GM18498 (cell line): ENCODE data around the gene ENOX1.

Experiments used
- ATAC-seq: cut with Tn5 transposase; IDR thresholded peaks from one replicate; pipeline ENCODE4 v1.9.1; 2021; ENCODE audit warnings: mild to moderate bottlenecking, moderate library complexity; ENCODE audit not compliant: unreplicated experiment

The ENOX1 gene

GRCh38 chr13:43230989-43231388, 555.8 kb downstream of the ENOX1 start:
- no peak for ATAC-seq

DNA sequence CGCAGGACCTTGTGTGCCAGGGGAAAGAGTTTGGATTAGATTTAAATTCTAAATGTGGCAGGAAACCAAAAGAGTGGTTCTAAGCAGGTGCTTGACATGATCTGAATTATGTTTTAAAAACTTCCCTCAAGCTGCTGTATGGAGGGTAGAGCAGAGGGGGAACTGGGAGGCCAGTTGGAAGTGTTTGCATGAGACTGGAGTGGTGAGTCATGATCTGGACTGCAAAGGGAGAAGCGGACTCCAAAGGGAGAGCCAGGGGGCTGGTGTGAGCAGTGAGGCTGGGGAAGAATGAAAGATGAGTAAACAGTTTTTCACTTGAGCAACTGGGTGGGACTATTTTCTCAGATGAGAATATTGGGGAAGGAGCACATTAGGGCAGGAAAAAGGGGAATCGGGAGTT, 557.3 kb downstream of the ENOX1 start:
- ATAC-seq = no peak

DNA sequence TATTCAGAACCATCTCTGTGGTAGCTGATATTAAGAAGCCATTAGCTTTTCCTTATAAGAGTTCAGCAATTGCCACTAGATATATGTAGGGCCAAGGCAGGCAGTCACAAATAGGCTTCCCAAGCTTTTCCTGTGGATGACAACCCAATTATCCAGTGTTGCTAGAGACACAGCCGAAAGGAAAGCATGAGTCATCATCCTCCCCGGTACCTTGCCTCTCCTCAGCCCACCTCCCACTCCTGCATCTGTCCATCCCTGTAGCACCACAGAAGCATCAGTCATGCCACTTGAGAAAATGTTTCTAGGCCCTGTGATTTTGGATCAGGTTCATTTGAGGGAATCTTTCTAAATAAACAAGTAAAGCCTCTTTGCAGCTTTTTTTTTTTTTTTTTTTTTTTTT, 559.1 kb downstream of the ENOX1 start:
- ATAC-seq = no peak

- no peak for ATAC-seq
Measured at GRCh38 chr13:43223216-43223615, 563.6 kb downstream of the ENOX1 start.

- ATAC-seq = no peak
Measured at GRCh38 chr13:43222086-43222485, 564.7 kb downstream of the ENOX1 start.

GRCh38 chr13:43221611-43222010, 565.2 kb downstream of the ENOX1 start:
- ATAC-seq = no peak

- ATAC-seq = no peak
Measured at GRCh38 chr13:43220873-43221595, 565.7 kb downstream of the ENOX1 start.

DNA sequence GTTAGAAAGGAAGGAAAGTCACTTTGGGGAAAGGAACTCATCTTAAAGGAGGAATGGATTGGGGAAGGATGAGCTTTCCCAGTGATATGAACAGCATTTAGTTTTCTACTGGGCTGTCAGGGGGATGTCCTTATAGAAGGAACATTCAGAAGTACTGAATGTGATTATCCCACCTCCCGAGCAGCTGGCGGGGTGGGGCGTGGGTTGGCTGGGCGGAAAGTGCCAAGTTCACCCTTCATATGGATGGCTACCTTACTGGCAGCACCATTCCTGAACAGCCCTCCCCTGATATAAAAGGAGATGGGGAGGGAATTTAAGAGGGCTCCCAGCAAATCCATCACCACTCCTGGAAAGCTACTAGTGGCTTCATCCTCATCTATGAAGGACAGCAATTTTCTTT, 572.6 kb downstream of the ENOX1 start:
- ATAC-seq = no peak

DNA sequence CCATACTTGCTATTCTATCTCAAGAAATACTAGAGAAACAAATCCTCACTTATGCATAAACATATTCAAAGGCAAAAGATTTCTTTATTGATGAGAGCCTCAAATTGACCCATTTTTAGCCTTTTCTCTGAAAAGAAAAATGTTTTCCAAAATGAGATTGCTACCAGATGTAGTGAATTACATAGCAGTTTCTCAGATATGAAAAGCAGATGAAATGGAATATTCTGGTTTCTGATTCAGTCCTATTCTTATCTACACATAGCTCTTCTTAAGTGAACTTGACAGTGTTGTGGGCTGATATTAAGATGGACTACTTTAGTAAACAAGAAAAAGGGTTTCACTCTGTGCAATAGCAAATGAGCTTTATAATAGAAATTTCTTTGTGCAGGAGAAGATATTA, 579.9 kb downstream of the ENOX1 start:
- no peak for ATAC-seq

- ATAC-seq = no peak
Measured at GRCh38 chr13:43205416-43205815, 581.4 kb downstream of the ENOX1 start.

DNA sequence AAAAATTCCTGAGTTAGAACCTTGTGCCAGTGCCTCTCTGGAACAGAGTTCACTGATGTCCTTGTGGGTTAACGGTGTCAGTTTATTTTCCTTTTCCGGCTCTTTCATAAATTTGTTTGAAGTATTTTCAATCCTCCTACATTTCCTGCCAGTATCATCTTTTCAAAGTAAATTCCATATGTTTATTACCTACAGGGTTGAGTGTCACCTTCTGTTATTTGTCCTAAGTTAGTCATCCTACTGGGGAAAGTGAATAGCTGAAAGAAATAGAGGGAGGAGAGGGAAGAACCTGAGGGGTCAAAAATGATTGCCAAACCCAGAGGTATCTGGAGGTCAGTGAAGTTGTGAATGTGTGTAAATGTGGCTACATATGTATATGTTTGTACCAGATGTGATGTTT, 582.2 kb downstream of the ENOX1 start:
- ATAC-seq = no peak

- ATAC-seq = no peak
Measured at GRCh38 chr13:43203781-43204180, 583.0 kb downstream of the ENOX1 start.

- no peak for ATAC-seq
Measured at GRCh38 chr13:43200736-43201135, 586.0 kb downstream of the ENOX1 start.

DNA sequence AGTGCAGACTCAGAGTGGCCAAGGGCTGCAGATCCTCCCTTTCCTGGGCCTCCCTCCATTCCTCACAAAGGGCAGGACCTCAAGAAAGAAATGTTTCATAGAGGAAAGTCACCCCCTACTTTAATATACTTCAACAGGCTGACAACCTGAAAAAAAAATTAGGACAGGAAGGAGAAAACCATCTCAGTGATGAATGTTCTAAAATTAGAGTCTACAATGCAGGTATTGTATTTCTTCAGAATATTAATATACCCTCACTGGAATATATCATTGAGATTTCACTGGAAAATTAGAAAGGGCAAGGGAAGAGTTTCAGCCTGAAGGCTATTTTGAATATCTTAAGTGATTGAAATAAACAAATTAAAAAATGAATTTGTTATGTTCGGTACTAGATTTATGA, 586.5 kb downstream of the ENOX1 start:
- ATAC-seq = no peak

- ATAC-seq = no peak
Measured at GRCh38 chr13:43196750-43197370, 589.9 kb downstream of the ENOX1 start.

GRCh38 chr13:43196086-43196621, 590.6 kb downstream of the ENOX1 start:
- no peak for ATAC-seq

DNA sequence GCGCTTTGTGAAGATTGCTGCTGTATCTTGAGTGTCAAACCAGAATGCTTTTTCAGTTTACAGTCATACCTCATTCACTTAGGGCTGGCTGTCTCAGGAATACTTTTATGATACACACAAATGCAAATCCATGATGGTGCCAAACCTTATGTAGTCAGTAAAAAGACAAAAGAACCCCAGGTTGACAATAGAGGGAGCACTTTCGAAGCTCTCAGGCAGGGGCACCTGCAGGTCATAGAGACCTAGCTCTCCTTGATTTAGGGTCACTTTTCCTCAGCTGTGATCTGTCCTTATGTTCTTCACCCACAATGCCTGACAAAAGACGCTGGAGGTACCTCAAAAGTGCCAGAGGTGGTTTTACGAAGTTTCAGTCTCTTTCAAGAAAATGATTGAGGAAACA, 591.2 kb downstream of the ENOX1 start:
- ATAC-seq = no peak

- ATAC-seq = no peak
Measured at GRCh38 chr13:43195112-43195511, 591.7 kb downstream of the ENOX1 start.

- ATAC-seq = no peak
Measured at GRCh38 chr13:43193789-43194420, 592.9 kb downstream of the ENOX1 start.

DNA sequence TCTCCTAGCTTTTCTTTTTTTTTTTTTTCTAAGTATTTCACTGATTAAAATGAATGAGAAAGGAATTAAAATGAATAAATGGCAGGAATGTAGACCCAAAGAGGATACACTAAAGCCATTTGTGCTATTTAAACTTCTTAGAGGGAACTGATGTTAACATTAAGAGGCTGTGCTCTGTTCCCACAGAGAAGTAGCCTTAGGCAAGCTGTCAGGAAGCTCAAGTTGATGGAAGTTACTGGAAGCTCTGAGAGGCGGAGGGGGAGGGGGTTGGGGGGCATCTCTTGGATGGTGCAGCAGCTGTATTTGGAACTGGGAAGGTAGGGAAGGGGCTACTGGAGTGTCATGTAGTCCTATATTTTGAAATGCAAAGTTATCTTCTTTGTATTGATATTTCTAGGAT, 595.2 kb downstream of the ENOX1 start:
- no peak for ATAC-seq

DNA sequence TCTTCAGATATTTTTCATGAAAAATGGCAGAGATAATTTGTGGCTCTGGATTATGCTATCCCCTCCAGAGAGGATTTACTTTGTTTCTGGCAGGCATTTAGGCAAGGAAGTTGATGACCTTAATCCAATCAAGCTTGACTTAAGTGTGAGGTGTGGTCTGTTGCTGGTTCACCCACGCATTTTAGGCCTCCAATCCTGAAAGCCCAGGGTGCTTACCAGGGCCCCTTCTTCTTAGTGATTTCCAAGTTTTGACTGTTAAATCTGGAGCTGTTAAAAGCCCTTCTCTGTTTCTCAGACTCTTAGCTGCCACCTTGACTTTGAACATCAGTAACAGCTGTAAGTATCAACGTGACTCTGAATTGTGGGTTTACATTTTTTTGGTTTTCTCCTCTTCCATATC, 601.5 kb downstream of the ENOX1 start:
- no peak for ATAC-seq

DNA sequence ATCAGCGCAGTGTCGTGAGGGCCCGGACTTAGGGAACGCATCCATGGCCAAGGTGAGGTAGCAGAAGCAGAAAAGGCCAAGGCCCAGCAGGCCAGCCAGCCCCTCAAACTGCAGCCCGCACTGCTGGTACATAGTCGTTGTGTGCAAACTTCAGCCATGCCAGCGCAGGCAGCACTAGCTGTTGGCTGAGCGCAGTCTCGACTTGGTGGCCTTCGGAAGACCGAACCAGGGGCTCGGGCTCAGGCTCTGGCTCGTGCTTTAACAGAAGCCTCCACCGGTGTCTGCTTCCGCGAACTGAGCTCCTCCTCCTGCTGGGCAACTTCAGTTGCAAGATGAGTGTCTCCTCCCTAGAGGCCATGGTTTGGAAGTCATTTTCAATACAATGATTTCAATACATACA, 605.9 kb downstream of the ENOX1 start:
- no peak for ATAC-seq
